Ishikawa (cell line): ENCODE measurements around the gene RNASE8.

Experiments
- CEBPB ChIP-seq: IDR thresholded peaks from 2 replicates; pipeline ENCODE4 v1.6.1; 2012
- CREB1 ChIP-seq: IDR thresholded peaks from 2 replicates; pipeline ENCODE4 v1.6.1; 2012; ENCODE audit warnings: low read depth
- EGR1 ChIP-seq: IDR thresholded peaks from 2 replicates; pipeline ENCODE4 v1.6.1; 2012
- EP300 ChIP-seq: IDR thresholded peaks from 2 replicates; pipeline ENCODE4 v1.6.1; 2012; ENCODE audit warnings: borderline replicate concordance
- FOXM1 ChIP-seq: IDR thresholded peaks from 2 replicates; pipeline ENCODE4 v1.6.1; 2012; ENCODE audit warnings: low read depth, borderline replicate concordance
- MAX ChIP-seq: IDR thresholded peaks from 2 replicates; pipeline ENCODE4 v1.6.1; 2012
- RAD21 ChIP-seq: IDR thresholded peaks from 2 replicates; pipeline ENCODE4 v1.6.1; 2012; ENCODE audit warnings: low read depth
- REST ChIP-seq: IDR thresholded peaks from 2 replicates; pipeline ENCODE4 v1.6.1; 2012; ENCODE audit warnings: low read depth, mild to moderate bottlenecking
- TAF1 ChIP-seq: IDR thresholded peaks from 2 replicates; pipeline ENCODE4 v1.6.1; 2012; ENCODE audit warnings: low read depth, mild to moderate bottlenecking
- TCF12 ChIP-seq: IDR thresholded peaks from 2 replicates; pipeline ENCODE4 v1.6.1; 2012; ENCODE audit warnings: low read depth
- YY1 ChIP-seq: IDR thresholded peaks from 2 replicates; pipeline ENCODE4 v1.6.1; 2012; ENCODE audit warnings: low read depth
- ZBTB7A ChIP-seq: IDR thresholded peaks from 2 replicates; pipeline ENCODE4 v1.6.1; 2012; ENCODE audit warnings: low read depth

GRCh38 chr14:21077672-21078071 is 20.1 kb downstream of the RNASE8 start:
- TF ChIP-seq REST (no peak), RAD21 (no peak), MAX (no peak), FOXM1 (no peak), YY1 (no peak), TCF12 (no peak), TAF1 (no peak), CREB1 (no peak), CEBPB (no peak), EGR1 (no peak), ZBTB7A (no peak), EP300 (no peak)
